GM19099 (cell line): ENCODE measurements around the gene DNAH8.

Source experiments
- POLR2A ChIP-seq: IDR thresholded peaks from 3 replicates; pipeline ENCODE4 v1.6.1; 2011; ENCODE audit warnings: low read depth; ENCODE audit not compliant: insufficient read length; ENCODE audit errors: extremely low read depth

DNAH8 gene

DNA sequence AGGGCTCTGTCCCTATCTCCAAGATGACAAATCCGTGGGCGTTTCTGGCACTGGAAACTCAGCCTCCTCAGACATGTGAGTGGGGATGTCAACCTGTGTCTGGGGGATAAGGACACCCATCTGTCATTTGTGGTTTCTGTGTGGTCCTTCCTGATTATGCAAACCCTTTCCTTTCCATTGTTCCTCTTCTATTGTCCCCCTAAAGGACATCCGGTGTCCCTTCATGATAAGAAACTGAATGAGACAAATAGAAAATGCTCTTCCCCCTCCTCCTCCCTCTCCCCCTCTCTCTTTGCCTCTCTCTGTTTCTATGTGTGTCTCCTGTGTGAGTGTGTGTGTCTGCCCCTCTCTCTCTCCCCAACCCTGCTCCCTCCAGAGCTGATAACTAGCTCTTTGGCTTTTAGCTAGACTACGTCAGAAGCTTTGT lies 322.0 kb downstream of the DNAH8 start:
- no peak for TF ChIP-seq POLR2A

DNA sequence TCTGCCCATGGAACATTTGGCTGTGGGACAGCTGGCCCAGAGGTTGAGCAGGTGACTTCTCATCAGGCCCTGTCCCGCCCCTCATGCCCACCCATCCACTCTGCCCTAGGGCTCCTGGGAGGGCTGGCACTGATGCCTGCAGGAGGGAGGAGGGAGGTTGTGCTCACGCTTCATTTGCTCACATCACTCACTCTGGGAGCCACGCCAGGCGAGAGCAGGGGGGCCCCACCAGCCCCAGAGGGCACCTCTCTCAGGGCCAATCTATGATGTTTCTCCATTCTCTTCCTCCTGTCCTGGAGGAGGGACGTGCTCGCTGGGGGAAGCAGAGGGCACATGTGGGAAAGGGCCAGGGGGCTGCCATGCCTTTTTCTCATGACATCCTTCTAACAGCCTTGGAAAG lies 322.6 kb downstream of the DNAH8 start:
- no peak for TF ChIP-seq POLR2A

DNA sequence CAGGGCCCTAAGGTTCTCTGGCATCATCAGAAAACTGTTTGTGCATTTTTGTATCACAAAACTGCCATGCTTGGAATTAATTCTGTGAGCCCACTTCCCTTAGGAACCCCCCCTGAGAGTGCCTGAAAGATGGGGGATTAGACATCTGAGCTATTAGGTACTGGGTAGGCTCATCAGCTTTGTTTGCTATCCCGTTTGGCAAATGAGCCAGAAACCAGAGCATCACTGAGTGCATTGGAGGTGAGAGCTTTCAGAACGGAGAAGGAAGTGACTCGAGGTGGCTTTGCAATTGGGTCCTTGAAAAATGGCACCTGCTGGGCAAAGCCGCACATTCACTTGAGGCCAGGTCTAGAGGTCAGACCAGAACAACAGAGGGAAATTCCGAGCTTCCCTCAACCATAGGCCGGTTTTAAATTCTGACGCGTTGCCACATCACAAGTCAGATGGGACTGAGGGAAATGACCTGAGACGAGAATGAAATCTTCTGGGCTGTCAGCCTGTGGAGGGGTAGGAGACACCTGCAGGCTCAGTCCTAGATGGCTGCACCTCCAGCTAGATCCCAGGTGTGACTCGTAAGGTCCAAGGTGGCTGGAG lies 325.1 kb downstream of the DNAH8 start:
- no peak for TF ChIP-seq POLR2A

DNA sequence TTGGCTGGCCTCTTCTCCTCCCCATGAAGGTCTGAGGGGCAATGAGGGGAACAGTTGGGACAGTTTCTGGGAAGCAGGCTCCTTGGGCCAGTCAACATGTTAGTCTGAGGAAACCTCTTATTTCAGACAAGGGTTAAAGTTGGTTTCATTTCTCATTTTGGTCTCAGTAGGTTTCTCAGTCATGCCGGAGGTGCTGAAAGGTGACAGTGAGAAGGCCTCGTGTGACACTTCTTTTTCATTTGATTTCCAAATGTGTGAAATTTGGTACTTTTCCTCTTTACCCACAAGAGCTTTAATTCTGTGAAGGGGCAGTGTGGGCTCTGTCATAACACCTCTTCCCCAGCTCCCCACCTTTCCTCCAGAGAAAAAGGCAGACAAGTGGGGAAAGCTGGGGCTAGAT lies 326.0 kb downstream of the DNAH8 start:
- no peak for TF ChIP-seq POLR2A

DNA sequence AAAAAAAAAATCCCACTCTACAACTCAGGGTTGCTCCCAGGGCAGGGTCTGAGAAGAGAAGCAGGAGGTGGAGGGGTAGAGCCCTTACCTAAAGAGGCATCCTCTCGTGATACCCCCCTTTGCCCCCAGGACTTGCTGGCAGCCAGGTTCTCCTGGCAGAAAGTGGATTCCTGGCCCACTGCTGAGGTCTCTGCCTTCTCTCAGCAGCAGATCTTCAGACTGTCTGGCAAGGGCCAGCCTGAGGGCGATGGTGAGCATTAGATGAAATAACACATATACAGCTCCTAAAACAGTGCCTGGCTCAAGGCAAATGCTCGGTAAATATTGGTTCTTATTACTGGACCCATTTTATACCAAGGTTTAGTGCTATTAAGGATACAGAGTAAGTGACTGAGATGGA lies 328.7 kb downstream of the DNAH8 start:
- TF ChIP-seq POLR2A, result no peak

DNA sequence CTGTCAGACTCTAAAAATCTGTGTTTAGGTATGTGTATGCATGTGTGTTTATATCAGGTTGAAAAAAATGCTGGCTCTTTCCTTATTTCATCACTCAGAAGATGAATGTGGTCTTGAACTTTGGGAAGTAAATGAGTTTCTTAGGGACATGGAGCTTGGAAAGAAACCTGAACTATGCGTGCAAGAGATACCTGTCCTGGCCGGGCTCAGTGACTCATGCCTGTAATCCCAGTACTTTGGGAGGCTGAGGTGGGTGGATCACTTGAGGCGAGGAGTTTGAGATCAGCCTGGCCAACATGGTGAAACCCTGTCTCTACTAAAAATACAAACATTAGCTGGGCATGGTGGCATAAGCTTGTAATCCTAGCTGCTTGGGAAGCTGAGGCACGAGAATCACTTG lies 329.1 kb downstream of the DNAH8 start:
- TF ChIP-seq POLR2A, result no peak

DNA sequence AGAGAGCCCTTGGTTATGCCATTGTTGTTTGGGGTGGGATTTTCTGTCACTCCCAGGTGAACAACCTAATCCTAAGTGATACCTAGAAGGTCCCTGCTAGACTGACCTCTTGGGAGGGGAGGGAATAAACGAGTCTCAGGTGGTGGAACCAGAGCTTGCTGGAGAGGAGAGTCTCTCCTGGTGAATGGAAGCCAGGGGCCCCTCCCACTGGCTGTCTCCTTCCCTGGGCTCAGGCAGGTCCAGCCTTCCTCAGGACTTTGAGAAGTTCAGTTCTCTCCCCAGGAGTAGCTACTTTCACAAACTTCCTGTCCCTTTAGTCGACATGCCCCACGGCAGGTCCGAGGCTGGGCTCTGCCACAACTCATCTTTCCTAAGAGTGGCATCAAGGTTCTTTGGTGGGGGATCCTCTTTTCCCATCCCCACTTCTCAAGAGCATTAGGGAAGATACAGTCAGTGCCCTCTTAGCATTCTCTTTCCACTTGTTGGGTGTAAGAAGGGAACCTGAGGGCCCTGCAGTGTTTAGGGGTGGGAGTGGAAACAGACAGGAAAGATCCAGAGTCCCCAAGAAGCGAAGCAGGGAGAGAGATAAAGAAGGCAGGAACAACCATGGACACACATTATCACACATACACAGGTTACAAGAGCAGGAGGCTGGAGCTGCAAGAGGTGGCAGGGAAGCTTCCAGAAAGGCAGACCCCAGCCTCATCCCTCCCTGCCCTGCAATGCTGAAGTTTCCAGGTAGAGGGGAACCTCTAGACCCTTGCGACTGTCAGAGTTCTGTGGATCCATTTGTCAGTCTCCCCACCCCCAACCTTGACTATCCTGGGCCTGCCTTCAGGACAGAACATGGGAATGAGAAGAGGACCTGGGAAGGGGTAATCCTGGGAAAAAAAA lies 332.6 kb downstream of the DNAH8 start:
- no peak for TF ChIP-seq POLR2A

DNA sequence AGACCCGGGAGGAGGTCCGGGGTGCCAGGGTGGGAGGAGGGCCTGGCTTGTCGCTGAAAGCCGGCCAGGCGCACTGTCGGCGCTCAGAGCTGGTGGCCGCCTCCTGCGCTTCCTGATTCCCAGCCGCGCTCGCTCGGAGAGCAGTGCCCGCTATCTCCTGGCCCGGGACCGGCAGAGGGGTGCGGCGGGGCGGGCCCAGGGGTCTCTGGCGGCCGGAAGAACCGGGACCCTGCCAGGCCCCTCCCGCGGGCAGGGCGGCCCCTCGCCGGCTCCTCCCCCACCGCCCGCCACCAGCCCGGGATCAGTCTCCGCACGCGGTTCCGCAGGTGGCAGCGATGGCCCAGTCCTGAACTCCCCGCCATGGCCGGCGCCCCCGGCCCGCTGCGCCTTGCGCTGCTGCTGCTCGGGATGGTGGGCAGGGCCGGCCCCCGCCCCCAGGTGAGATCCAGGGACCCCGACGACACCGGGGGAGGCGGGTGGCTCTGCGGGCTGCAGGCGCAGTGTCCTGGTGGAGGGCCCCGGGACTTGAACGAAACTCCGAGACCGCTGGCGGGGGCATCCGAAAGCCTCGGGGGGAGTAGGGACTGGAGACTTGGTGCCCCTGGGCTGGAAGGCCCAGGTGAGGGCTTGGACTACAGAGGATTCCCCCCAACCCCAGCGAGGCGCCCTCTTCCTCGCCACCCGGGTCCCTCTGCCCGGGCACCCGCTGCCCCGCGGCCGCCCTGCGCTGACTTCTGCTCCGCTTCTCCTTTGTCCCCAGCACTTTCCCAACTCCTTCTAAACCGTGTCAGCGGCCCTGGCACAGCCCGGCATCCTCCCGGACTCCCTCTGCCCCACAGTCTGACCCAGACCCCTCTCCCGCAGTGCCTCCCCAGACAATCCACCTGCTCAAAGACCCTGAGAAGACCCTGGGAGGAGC lies 333.6 kb downstream of the DNAH8 start, which contains the start of gene GLP1R:
Gene GLP1R (plus strand): TSS at position 301 of the 919 bp plus-strand sequence. CDS start 60 bp downstream, at position 361.
- no peak for TF ChIP-seq POLR2A

DNA sequence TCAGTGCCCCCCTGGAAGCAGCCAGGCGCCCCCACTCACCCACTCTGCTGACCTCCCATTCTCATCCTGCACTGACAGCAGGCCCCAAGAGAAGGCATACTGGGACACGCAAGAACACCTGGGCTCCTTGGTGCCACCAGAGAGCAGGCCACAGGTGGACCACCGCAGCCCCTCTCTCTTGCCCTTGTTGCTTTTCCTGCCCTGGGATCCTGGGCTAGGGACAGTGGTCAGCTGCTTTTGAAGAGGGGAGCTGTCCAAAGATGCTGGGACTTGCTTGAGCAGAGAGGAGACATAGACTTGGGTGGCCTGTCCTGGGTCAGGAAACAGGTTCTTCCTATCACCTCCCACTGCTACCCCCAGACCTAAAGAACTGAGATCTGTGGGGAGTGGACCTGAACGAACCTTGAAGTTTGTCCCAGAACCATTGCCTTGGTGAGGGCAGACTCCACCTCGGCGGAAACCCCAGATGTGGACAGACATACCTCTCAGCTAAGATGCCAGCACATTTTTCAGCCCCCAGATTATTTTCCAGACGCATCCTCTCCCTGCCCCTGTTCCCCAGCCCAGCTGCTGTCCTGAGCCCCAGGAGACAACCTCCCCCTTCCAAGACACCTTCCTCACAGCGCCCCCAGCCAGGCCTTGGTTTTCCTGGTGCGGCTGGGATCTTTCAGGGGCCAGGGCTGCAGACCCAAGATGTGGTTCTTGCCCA lies 334.6 kb downstream of the DNAH8 start:
- TF ChIP-seq POLR2A, result no peak

DNA sequence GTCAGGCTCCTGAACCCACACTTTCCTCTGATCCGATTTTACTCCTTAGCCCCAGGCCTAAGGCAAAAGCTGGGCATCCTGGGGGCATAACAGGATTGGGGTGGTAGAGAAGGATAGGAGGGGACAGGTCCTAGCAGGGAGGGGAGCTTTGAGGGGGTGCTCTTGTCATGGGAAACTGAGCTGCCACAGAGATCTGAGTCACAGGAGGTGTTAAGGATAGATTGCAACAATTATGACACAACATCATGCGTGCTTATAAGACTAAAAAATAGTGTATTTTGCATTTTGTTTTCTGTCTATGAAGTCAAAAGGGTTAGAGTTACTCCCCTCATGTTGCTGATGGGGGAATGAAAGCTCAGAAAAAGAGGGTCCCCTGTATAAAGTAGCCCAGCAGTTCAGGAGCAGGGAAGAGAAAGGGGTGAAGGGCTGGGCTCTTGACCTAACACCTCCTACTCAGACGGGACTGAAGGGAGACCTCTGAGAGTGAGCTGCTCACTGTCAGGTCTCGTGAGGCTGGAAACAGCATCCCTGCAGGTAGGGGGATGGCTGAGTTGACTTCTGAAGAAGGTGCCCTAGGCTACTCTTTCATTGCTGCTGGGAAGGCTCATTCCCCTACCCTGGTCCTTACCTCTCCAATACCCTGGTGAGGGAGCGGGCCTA lies 335.5 kb downstream of the DNAH8 start:
- no peak for TF ChIP-seq POLR2A

DNA sequence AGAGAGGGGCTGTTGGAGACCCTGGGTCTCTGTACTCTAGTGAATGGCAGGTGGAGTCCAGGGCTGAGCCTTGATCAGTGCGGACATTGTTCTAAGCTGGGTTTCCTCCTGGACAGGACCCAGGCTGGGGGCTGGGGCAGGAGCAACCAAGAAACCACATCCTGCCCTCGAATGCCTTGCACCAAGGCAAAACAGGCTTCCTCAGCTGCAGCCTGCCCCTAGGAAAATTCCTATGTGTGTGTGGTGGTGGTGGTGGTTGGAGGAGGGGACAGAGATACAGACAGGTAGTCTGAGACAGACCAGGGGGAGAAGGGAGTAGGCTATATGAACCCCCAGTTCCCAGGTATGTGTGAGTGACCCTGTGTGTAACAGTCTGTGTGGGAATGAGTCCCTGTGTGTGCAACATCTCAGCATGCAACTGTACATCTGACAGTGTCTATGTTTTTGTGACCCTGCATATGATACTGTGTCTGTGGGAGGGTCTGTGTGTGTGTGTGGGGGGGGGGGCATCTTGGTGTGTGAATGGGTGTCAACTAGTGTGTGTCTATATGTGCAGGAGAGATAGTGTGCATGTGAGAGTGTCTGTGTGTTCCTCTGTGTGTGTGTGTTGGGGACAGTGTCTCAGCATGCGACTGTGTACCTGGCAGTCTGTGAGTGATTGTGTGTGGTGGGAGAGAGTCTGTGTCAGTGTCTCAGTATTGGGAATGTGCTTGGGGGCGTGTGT lies 336.4 kb downstream of the DNAH8 start:
- TF ChIP-seq POLR2A, result no peak

DNA sequence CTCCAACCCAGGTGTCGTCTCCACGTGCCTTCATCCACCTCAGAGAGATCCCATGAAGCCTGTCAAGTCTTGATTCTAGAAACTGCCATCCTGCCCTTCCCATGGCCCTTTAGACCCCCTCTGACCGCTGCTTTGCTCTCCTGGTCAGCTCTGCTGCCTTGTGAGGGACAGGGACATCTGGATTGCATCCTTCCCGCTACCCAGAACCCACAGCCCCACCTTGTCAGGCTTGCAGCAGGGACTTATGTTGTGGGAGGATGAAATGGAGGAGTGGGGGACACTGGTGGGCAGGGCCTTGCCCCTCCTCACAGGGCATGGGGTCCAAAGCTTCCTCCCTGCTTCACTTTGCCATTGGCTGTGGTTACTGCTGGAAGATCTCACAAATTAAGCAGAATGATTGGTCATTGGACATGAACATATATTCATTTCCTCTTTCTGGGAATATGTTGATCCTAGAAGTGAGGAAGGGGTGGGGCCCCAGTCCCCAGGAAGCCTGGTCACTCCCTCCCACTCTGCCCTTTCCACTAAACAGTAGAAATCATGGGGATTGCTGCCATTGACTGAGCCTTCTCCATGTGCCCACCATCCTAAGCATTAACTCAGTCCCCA lies 338.0 kb downstream of the DNAH8 start:
- TF ChIP-seq POLR2A, result no peak
